ENCODE measurements around the gene EN2.

EN2 gene

DNA sequence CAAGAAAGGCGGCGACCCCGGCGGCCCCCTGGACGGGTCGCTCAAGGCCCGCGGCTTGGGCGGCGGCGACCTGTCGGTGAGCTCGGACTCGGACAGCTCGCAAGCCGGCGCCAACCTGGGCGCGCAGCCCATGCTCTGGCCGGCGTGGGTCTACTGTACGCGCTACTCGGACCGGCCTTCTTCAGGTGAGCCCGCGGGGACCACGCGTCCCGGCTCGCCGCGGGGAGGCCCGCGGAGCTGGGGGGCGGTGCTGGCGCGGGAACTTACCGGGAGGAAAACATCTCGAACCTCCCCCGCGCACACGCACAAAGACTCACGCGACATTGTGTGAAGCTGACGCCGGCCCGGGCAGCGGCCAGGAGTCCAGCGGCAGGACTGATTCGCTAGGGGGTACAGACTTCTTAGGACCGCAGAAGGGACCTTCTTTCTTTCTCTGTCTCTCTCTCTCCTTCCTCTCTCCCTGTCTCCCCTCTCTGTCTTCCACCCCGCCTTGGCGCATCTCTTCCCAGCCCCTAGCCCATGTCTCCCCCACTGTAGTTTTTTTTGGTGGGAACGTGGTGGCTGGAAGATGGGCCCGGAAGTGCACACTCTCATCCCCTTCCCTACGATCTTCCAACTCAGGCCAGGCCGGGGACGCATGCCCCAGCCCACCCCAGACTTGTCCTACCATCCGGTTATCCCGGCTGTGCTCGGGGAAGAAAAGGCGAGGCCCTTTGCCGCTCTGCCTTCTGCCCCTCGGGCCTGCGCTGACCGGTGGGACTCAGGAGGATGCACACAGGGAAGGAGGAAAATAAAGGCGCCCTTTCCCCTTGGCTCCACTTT is 1.2 kb downstream of the EN2 start:
- no peak for TF ChIP-seq CTCF (IDR thresholded peaks at IDR 0.05)

DNA sequence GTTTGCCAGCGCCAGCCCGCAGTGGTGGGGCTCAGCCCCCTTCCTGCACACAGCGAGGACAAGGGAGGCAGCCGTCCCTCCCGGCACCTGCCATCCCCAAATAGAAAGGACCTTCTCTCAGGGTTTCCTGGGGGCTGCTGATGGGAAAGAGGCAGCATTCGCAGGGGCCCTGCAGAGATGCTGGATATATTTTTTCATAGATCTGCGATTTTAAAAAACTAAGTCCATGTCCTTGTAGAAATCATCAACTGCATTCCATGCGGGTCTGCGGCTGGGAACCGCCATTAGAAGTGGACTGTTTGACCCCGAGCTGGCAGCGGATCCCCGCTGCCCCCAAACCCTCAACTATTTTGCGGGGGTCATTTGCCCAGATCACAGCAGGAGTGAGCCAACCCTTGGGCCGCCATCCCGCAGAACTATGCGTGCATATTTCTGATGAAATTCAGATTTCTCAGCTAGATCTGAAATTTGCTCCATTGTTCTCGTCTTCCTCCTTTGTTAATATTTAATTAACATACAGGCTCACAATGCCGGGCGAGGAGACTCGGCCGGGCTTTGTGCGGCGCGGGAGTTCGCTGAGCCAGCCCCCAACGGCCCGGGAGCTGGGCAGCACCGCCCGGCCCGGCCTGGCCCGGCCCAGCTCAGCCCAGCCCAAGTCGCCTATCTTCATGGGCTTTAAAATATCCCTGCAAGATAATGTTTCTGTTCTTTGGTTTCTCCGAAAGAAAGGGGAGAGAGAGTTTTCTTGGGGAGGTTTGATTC is 2.0 kb downstream of the EN2 start:
- no peak for TF ChIP-seq CTCF (IDR thresholded peaks at IDR 0.05)

- TF ChIP-seq CTCF (IDR thresholded peaks at IDR 0.05), result no peak
Measured at GRCh38 chr7:155460926-155461613, 3.1 kb downstream of the EN2 start.

DNA sequence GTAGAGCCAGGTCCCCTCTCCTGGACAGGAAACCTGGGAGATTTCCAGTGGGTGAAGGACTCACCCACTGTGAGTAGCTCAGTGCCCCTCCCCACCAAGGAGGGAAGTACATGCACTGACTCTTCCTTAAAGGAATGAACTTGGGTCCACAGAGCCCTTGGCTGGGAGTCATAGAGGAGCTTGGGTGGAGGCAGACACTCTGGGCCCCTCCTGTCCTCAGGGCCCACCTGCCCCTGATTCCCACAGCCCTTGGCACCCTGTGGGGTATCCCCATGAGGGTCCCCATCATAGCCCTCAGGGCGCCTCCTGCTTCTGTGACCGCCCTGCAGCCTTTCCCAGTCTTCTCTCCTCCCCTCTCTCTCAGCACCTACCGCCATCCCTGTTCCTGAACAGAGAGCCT is 3.7 kb downstream of the EN2 start:
- no peak for TF ChIP-seq CTCF (IDR thresholded peaks at IDR 0.05)

DNA sequence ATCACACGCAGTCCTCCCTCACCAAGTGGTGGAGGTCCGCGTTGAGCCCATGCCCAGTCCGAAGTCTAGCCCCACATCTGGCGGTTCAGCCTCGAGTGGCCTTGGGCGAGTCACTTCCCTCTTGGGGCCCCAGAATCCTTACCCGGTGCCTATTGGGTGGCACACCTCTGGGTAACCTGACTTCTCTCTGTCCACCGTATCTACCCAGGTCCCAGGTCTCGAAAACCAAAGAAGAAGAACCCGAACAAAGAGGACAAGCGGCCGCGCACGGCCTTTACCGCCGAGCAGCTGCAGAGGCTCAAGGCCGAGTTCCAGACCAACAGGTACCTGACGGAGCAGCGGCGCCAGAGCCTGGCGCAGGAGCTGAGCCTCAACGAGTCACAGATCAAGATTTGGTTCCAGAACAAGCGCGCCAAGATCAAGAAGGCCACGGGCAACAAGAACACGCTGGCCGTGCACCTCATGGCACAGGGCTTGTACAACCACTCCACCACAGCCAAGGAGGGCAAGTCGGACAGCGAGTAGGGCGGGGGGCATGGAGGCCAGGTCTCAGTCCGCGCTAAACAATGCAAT is 4.3 kb downstream of the EN2 start:
- TF ChIP-seq CTCF (IDR thresholded peaks at IDR 0.05), result no peak

DNA sequence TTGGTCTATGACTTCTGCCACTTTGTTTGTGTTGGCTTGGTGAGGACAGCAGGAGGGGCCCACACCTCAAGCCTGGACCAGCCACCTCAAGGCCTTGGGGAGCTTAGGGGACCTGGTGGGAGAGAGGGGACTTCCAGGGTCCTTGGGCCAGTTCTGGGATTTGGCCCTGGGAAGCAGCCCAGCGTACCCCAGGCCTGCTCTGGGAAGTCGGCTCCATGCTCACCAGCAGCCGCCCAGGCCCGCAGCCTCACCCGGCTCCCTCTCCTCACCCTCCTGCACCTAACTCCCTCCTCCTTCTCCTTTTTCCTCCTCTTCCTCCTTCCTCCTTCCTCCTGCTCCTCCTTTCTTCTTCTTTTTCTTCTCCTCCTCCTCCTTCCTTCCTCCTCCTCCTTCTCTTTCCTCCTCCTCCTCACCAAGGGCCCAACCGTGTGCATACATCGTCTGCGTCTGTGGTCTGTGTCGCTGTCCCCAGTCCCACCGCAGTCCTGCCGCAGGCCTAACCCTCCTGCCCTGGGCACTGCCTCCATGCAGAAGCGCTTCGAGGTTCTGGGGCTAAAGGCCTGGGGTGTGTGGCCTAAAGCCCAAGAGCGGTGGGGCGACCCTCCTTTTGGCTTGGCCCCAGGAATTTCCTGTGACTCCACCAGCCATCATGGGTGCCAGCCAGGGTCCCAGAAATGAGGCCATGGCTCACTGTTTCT is 5.3 kb downstream of the EN2 start:
- no peak for TF ChIP-seq CTCF (IDR thresholded peaks at IDR 0.05)

- TF ChIP-seq CTCF (IDR thresholded peaks at IDR 0.05), result no peak
Measured at GRCh38 chr7:155464183-155464582, 6.3 kb downstream of the EN2 start.

Measured in LNCAP (cell line).